GM19467 (cell line): Measurements from ENCODE around the gene EBI3.
"Not testable (repeated sequence)": the region's sequence is repeated elsewhere in the genome, so short reads cannot be mapped to it uniquely, and the experiment has no call there.

ENCODE experiments used
- ATAC-seq: cut with Tn5 transposase; IDR thresholded peaks from one replicate; pipeline ENCODE4 v1.9.1; 2021; ENCODE audit warnings: mild to moderate bottlenecking, moderate library complexity; ENCODE audit not compliant: unreplicated experiment

Gene EBI3

GRCh38 chr19:4233282-4233853 lies 4.0 kb downstream of the EBI3 start:
- no peak for ATAC-seq

- ATAC-seq, result no peak
Measured at GRCh38 chr19:4234142-4234861, 5.0 kb downstream of the EBI3 start.

- no peak for ATAC-seq
Measured at GRCh38 chr19:4234862-4235201, 5.5 kb downstream of the EBI3 start.

- ATAC-seq, result not testable (repeated sequence)
Measured at GRCh38 chr19:4237510-4237909, 8.2 kb downstream of the EBI3 start.

- no peak for ATAC-seq
Measured at GRCh38 chr19:4238831-4239230, 9.5 kb downstream of the EBI3 start.

- ATAC-seq, result no peak
Measured at GRCh38 chr19:4241824-4242430, 12.6 kb downstream of the EBI3 start.

GRCh38 chr19:4245938-4246337 lies 16.6 kb downstream of the EBI3 start:
- ATAC-seq, result not testable (repeated sequence)

GRCh38 chr19:4246767-4247593 lies 17.7 kb downstream of the EBI3 start, which contains the start of gene YJU2:
Gene YJU2, plus strand, starts transcription at chr19:4247080. Its CDS starts 67 bp downstream, at chr19:4247147.
- peak; percentile 81 for ATAC-seq

- no peak for ATAC-seq
Measured at GRCh38 chr19:4256563-4256962, 27.2 kb downstream of the EBI3 start.

GRCh38 chr19:4257025-4257424 lies 27.7 kb downstream of the EBI3 start:
- no peak for ATAC-seq

GRCh38 chr19:4258181-4258580 lies 28.9 kb downstream of the EBI3 start:
- ATAC-seq, result no peak

GRCh38 chr19:4260613-4261191 lies 31.4 kb downstream of the EBI3 start:
- ATAC-seq, result no peak

GRCh38 chr19:4264812-4265211 lies 35.5 kb downstream of the EBI3 start:
- ATAC-seq, result no peak

GRCh38 chr19:4266253-4267000 lies 37.1 kb downstream of the EBI3 start:
- no peak for ATAC-seq

GRCh38 chr19:4267101-4267900 lies 38.0 kb downstream of the EBI3 start:
- ATAC-seq, result no peak

GRCh38 chr19:4267901-4268815 lies 38.8 kb downstream of the EBI3 start:
- no peak for ATAC-seq

GRCh38 chr19:4268816-4269430 lies 39.6 kb downstream of the EBI3 start:
- ATAC-seq, result no peak

- ATAC-seq, result no peak
Measured at GRCh38 chr19:4272894-4273293, 43.6 kb downstream of the EBI3 start.
